ENCODE data around the gene TBC1D22A.

DNA sequence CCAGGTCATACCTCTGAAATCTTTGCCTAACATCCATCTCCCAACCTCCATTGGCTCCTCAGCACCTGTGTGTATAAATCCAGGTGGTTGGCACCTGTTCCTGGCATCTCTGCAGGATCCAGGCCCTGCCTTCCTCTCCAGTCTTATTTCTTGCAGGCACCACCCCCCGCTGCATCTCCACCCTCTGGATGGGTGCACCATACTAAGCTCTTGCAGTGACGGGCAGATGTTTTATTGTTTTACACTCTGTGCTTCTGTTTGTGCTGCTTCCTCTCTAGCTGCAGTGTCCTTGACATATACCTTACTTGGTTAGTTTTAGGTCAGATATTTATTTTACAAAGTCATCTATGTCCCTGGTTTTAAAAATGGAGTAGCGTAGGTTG is 102.6 kb downstream of the TBC1D22A start:
- TF ChIP-seq, protein P1, sequence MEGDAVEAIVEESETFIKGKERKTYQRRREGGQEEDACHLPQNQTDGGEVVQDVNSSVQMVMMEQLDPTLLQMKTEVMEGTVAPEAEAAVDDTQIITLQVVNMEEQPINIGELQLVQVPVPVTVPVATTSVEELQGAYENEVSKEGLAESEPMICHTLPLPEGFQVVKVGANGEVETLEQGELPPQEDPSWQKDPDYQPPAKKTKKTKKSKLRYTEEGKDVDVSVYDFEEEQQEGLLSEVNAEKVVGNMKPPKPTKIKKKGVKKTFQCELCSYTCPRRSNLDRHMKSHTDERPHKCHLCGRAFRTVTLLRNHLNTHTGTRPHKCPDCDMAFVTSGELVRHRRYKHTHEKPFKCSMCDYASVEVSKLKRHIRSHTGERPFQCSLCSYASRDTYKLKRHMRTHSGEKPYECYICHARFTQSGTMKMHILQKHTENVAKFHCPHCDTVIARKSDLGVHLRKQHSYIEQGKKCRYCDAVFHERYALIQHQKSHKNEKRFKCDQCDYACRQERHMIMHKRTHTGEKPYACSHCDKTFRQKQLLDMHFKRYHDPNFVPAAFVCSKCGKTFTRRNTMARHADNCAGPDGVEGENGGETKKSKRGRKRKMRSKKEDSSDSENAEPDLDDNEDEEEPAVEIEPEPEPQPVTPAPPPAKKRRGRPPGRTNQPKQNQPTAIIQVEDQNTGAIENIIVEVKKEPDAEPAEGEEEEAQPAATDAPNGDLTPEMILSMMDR (conservative IDR thresholded peaks at IDR 0.05; ENCODE audit: low read depth in 2 of 2): no peak
- TF ChIP-seq POLR2AphosphoS5 (IDR thresholded peaks at IDR 0.05; ENCODE audit: low read depth): no peak
- no peak for TF ChIP-seq EZH2 (IDR thresholded peaks at IDR 0.05; ENCODE audit: low read depth, unreplicated experiment)
- TF ChIP-seq, protein P2, sequence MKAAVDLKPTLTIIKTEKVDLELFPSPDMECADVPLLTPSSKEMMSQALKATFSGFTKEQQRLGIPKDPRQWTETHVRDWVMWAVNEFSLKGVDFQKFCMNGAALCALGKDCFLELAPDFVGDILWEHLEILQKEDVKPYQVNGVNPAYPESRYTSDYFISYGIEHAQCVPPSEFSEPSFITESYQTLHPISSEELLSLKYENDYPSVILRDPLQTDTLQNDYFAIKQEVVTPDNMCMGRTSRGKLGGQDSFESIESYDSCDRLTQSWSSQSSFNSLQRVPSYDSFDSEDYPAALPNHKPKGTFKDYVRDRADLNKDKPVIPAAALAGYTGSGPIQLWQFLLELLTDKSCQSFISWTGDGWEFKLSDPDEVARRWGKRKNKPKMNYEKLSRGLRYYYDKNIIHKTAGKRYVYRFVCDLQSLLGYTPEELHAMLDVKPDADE (IDR thresholded peaks at IDR 0.05): no peak
- TF ChIP-seq EZH2phosphoT487 (IDR thresholded peaks at IDR 0.05; ENCODE audit: unreplicated experiment): no peak
- TF ChIP-seq, protein P3, sequence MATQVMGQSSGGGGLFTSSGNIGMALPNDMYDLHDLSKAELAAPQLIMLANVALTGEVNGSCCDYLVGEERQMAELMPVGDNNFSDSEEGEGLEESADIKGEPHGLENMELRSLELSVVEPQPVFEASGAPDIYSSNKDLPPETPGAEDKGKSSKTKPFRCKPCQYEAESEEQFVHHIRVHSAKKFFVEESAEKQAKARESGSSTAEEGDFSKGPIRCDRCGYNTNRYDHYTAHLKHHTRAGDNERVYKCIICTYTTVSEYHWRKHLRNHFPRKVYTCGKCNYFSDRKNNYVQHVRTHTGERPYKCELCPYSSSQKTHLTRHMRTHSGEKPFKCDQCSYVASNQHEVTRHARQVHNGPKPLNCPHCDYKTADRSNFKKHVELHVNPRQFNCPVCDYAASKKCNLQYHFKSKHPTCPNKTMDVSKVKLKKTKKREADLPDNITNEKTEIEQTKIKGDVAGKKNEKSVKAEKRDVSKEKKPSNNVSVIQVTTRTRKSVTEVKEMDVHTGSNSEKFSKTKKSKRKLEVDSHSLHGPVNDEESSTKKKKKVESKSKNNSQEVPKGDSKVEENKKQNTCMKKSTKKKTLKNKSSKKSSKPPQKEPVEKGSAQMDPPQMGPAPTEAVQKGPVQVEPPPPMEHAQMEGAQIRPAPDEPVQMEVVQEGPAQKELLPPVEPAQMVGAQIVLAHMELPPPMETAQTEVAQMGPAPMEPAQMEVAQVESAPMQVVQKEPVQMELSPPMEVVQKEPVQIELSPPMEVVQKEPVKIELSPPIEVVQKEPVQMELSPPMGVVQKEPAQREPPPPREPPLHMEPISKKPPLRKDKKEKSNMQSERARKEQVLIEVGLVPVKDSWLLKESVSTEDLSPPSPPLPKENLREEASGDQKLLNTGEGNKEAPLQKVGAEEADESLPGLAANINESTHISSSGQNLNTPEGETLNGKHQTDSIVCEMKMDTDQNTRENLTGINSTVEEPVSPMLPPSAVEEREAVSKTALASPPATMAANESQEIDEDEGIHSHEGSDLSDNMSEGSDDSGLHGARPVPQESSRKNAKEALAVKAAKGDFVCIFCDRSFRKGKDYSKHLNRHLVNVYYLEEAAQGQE (IDR thresholded peaks at IDR 0.05; ENCODE audit: unreplicated experiment): no peak
- no peak for TF ChIP-seq JUNB (IDR thresholded peaks at IDR 0.05; ENCODE audit: unreplicated experiment)
- no peak for TF ChIP-seq CREB1 (CRISPR knock-in tag; IDR thresholded peaks at IDR 0.05; ENCODE audit: low read depth)
